IMR-90 (cell line): ENCODE measurements around the gene CLEC5A. TPM values are rescaled to one million over a fixed set of nuclear protein-coding genes. Genes with fewer than 3 reads are reported as not detected.

ENCODE experiments used
- ATAC-seq: fragments of 200-7000 bp; cut with Tn5 transposase; 2 replicates; pipeline ENCODE4 v1.9.1; 2020; ENCODE audit warnings: low read depth, mild to moderate bottlenecking, moderate library complexity
- BruUV-seq: library from RNA; stranded (reverse); fragments of 400-500 nt; replicated peaks from 2 replicates; lab custom pipeline; 2021; lab: Mats Ljungman, UMichigan
- CTCF ChIA-PET: fragments of 300-600 bp; formaldehyde crosslinking; extraction: SDS; loops from one replicate; lab custom pipeline; 2021; ENCODE audit warnings: antibody characterized with exemption; lab: Yijun Ruan, JAX
- POLR2A ChIA-PET: fragments of 300-600 bp; sonication (Branson Sonifier 250); formaldehyde crosslinking; loops from one replicate; lab custom pipeline; 2022; ENCODE audit warnings: antibody characterized with exemption; ENCODE audit not compliant: unreplicated experiment; lab: Charles Lee
- DNase-seq: peaks from one replicate; pipeline ENCODE4 v3.0.0; 2013
- H2AFZ ChIP-seq: replicated peaks from 2 replicates; pipeline ENCODE3; 2013; ENCODE audit warnings: low read length, mild to moderate bottlenecking; ENCODE audit not compliant: poor library complexity
- H2AK5ac ChIP-seq: 2 replicates; pipeline ENCODE4 v1.6.1; 2013; ENCODE audit warnings: low read depth, low read length, inconsistent platforms
- H2AK9ac ChIP-seq: replicated peaks from 2 replicates; pipeline ENCODE3; 2013; ENCODE audit warnings: mild to moderate bottlenecking, low read depth, low read length, moderate library complexity; ENCODE audit not compliant: poor library complexity
- H2BK120ac ChIP-seq: 2 replicates; pipeline ENCODE4 v1.6.1; 2013; ENCODE audit warnings: low read depth, low read length, inconsistent platforms
- H2BK15ac ChIP-seq: 3 replicates; pipeline ENCODE4 v1.6.1; 2013; ENCODE audit warnings: low read depth, low read length, inconsistent platforms
- H2BK20ac ChIP-seq: 2 replicates; pipeline ENCODE4 v1.6.1; 2013; ENCODE audit warnings: low read depth, mild to moderate bottlenecking, inconsistent platforms, low read length, moderate library complexity
- H2BK5ac ChIP-seq: 2 replicates; pipeline ENCODE4 v1.6.1; 2013; ENCODE audit warnings: mild to moderate bottlenecking, low read depth, low read length, inconsistent platforms; ENCODE audit not compliant: poor library complexity, severe bottlenecking
- H3K14ac ChIP-seq: replicated peaks from 2 replicates; pipeline ENCODE4 v1.6.1; 2013; ENCODE audit warnings: low read depth, low read length, inconsistent platforms
- H3K18ac ChIP-seq: 2 replicates; pipeline ENCODE4 v1.6.1; 2013; ENCODE audit warnings: low read depth, low read length, control low read depth
- H3K23ac ChIP-seq: 2 replicates; pipeline ENCODE4 v1.6.1; 2013; ENCODE audit warnings: low read depth, low read length, inconsistent platforms
- H3K27ac ChIP-seq: 2 replicates; pipeline ENCODE4 v1.5.1; 2013; ENCODE audit warnings: mild to moderate bottlenecking, control low read depth, low read length; ENCODE audit not compliant: insufficient read depth
- H3K27me3 ChIP-seq: 2 replicates; pipeline ENCODE4 v1.6.1; 2013; ENCODE audit warnings: low read length; ENCODE audit not compliant: control insufficient read depth, insufficient read depth
- H3K36me3 ChIP-seq: 2 replicates; pipeline ENCODE4 v1.6.1; 2013; ENCODE audit warnings: low read length, mixed read lengths; ENCODE audit not compliant: control insufficient read depth, insufficient read depth
- H3K4ac ChIP-seq: 2 replicates; pipeline ENCODE4 v1.6.1; 2013; ENCODE audit warnings: low read depth, low read length, inconsistent platforms
- H3K4me1 ChIP-seq: 2 replicates; pipeline ENCODE4 v1.6.1; 2013; ENCODE audit warnings: low read length, mixed read lengths; ENCODE audit not compliant: control insufficient read depth, insufficient read depth
- H3K4me2 ChIP-seq: 2 replicates; pipeline ENCODE4 v1.6.1; 2013; ENCODE audit warnings: low read depth, mild to moderate bottlenecking, control low read depth, low read length, moderate library complexity
- H3K4me3 ChIP-seq: 2 replicates; pipeline ENCODE4 v1.5.1; 2013; ENCODE audit warnings: low read depth, mild to moderate bottlenecking, control low read depth, low read length, moderate library complexity; ENCODE audit not compliant: insufficient read depth
- H3K56ac ChIP-seq: 2 replicates; pipeline ENCODE4 v1.6.1; 2013; ENCODE audit warnings: low read length, inconsistent platforms; ENCODE audit not compliant: insufficient read depth; ENCODE audit errors: extremely low read depth
- H3K79me1 ChIP-seq, 2 experiments: 2 replicates each; pipeline ENCODE4 v1.6.1; 2013; ENCODE audit warnings: low read length in 2 of 2, inconsistent platforms in 1 of 2, low read depth in 1 of 2
- H3K9ac ChIP-seq: 2 replicates; pipeline ENCODE4 v1.6.1; 2013; ENCODE audit warnings: low read depth, low read length, control low read depth
- H3K9me1 ChIP-seq: 2 replicates; pipeline ENCODE4 v1.6.1; 2013; ENCODE audit warnings: low read length, inconsistent platforms; ENCODE audit not compliant: insufficient read depth
- H3K9me3 ChIP-seq: 2 replicates; pipeline ENCODE4 v1.6.1; 2013; ENCODE audit warnings: low read length; ENCODE audit not compliant: control insufficient read depth, insufficient read depth
- H4K20me1 ChIP-seq: 2 replicates; pipeline ENCODE4 v1.6.1; 2013; ENCODE audit warnings: low read length, inconsistent platforms; ENCODE audit not compliant: insufficient read depth
- H4K5ac ChIP-seq: 2 replicates; pipeline ENCODE4 v1.6.1; 2013; ENCODE audit warnings: mild to moderate bottlenecking, low read depth, low read length, control low read depth
- H4K8ac ChIP-seq, 2 experiments: 2 replicates each; pipeline ENCODE4 v1.6.1; 2013; ENCODE audit warnings: low read depth in 2 of 2, low read length in 2 of 2, control low read depth in 1 of 2, inconsistent platforms in 1 of 2
- H4K91ac ChIP-seq: 2 replicates; pipeline ENCODE4 v1.6.1; 2013; ENCODE audit warnings: low read depth, low read length, inconsistent platforms; ENCODE audit not compliant: insufficient read depth
- BHLHE40 ChIP-seq: fragments of 150-350 bp; IDR thresholded peaks from 2 replicates; pipeline ENCODE4 v1.6.1; 2016; ENCODE audit warnings: mild to moderate bottlenecking, low read depth, low read length
- FOS ChIP-seq: fragments of 150-350 bp; IDR thresholded peaks from 2 replicates; pipeline ENCODE4 v1.6.1; 2016; ENCODE audit warnings: low read depth, low read length
- MXI1 ChIP-seq: IDR thresholded peaks from 2 replicates; pipeline ENCODE4 v1.6.1; 2012; ENCODE audit warnings: low read depth, mild to moderate bottlenecking, low read length, moderate library complexity, borderline replicate concordance
- POLR2A ChIP-seq: IDR thresholded peaks from 2 replicates; pipeline ENCODE4 v1.6.1; 2012; ENCODE audit warnings: mild to moderate bottlenecking, low read depth, low read length
- SMC3 ChIP-seq: fragments of 150-350 bp; IDR thresholded peaks from 2 replicates; pipeline ENCODE4 v1.6.1; 2016; ENCODE audit warnings: low read depth, mild to moderate bottlenecking, antibody characterized with exemption, low read length, moderate library complexity
- WGBS, 2 experiments: methylation state at CpG; one replicate each; pipeline versions ENCODE4 v1.1.5 to v1.1.7; 2013; ENCODE audit warnings: missing lambda C conversion rate in 2 of 2; ENCODE audit not compliant: insufficient read length in 1 of 2; ENCODE audit errors: extremely low coverage in 2 of 2; 5-methylcytosine and 5-hydroxymethylcytosine counted together
- dilution Hi-C: fragments of 300-500 bp; cut with HindIII; formaldehyde crosslinking; loops from one replicate; pipeline ENCODE4 v1.14.3; 2018; ENCODE audit warnings: low sequenced_read_pairs; ENCODE audit not compliant: unreplicated experiment
- in situ Hi-C: fragments of 300-500 bp; cut with MboI; formaldehyde crosslinking; loops from 3 replicates; pipeline ENCODE4 v1.14.3; 2019; ENCODE audit warnings: low sequenced_read_pairs, inconsistent platforms, mixed read lengths
- intact Hi-C: fragments of 100-400 bp; cut with micrococcal nuclease; formaldehyde crosslinking; loops from 2 replicates; pipeline ENCODE4 v1.10.0; 2022
- polyA plus RNA-seq, 3 experiments: library from polyadenylated mRNA; depleted of rRNA; stranded (reverse); fragments of >200 nt; gene quantifications; 2 replicates each; pipeline ENCODE4 v1.2.3, GENCODE V29; 2012; ENCODE audit warnings: low replicate concordance in 1 of 3
- total RNA-seq: library from RNA; depleted of rRNA; stranded (reverse); fragments of >200 nt; gene quantifications from 2 replicates; pipeline ENCODE4 v1.2.3, GENCODE V29; 2012

CLEC5A gene
- total and polyA plus RNA-seq, 2 of the 4 experiments (the other 2 are of a cell fraction): not detected

DNA sequence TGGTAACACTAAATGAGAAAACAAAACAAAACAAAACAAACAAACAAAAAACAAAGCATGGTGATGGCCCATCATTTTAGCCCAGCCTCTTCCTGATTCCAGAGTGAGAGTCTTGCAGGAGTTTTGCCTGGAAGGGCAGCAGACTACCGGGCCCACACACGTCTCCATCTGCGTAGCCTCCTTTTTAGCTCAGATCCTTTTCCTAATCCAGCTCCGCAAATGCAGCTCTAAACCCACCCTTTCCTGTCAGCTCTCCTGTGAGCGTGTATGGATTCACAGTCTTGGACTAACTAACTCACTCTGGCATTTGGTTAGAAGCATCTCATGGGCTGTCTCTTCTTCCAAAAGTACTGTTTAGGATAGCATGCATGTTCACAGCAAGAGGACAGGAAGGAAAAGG, 16.6 kb downstream of the CLEC5A start:
- ChIA-PET CTCF (no interaction called here), POLR2A (no interaction called here)
- BruUV-seq: no TSS peak
- no peak overlapping the region for H2AK9ac ChIP-seq
- H2BK15ac ChIP-seq: no peak overlapping the region
- no peak overlapping the region for H4K91ac ChIP-seq
- H2BK20ac ChIP-seq: no peak overlapping the region
- no peak overlapping the region for H2AK5ac ChIP-seq
- no peak overlapping the region for H2BK5ac ChIP-seq
- H3K4ac ChIP-seq: no peak overlapping the region
- H3K4me1 ChIP-seq: no peaks in the 10 kb centered on the region
- no peaks in the 10 kb centered on the region for H3K9me1 ChIP-seq
- H4K5ac ChIP-seq: no peak overlapping the region
- DNase-seq: no peak
- no peak overlapping the region for H3K18ac ChIP-seq
- no CpG with 5 or more reads among the region's 5 CpGs for WGBS, 2 experiments
- no peak overlapping the region for H3K14ac ChIP-seq
- in situ Hi-C loops (no loop called here), dilution Hi-C loops (no loop called here), intact Hi-C loops (no loop called here)
- peaks cover 9% of the 10 kb centered on the region for H3K9me3 ChIP-seq
- no peak overlapping the region for H2AFZ ChIP-seq
- TF ChIP-seq FOS (no peak), POLR2A (no peak), MXI1 (no peak), BHLHE40 (no peak), SMC3 (no peak)
- H2BK120ac ChIP-seq: no peak overlapping the region
- no peak overlapping the region for H3K23ac ChIP-seq
- H3K9ac ChIP-seq: no peak overlapping the region
- no peak overlapping the region for H3K27ac ChIP-seq
- H3K4me3 ChIP-seq: no peak overlapping the region
- no peak overlapping the region for H3K4me2 ChIP-seq
- H3K56ac ChIP-seq: no peak overlapping the region
- ATAC-seq: no peak
- H3K36me3 ChIP-seq: no peaks in the 10 kb centered on the region
- H3K79me1 ChIP-seq: no peaks in the 10 kb centered on the region
- no peaks in the 10 kb centered on the region for H4K20me1 ChIP-seq
- no peak overlapping the region for H4K8ac ChIP-seq
- H3K27me3 ChIP-seq: no peaks in the 10 kb centered on the region
